Measurements from ENCODE around the gene PRKAG2. TPM values are rescaled to one million over a fixed set of nuclear protein-coding genes. Genes with fewer than 3 reads are reported as not detected.

The PRKAG2 gene
- total and polyA plus RNA-seq, 4 donors = 17.5 to 33.3 (median 23.9) TPM

DNA sequence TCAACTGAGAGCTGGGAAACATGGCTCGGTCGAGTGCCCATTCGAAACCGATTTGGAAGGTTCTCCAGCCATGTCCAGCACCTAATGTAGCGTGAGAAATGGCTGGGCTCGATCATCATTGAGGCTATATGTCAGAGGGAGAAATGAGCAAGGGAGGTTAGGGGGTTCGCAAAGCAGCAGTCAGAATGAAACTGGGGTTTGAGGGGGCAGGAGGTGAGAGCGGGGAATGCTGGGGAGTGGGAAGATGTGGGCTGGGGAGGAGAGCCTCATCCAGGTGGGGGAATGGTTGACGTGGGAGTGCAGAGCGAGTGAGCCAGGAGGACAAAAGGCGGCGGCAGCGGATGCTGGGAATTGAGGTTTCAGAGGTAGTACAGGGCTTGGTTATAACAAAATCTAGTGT lies 44.5 kb upstream of the PRKAG2 start:
- TF ChIP-seq, protein P1, sequence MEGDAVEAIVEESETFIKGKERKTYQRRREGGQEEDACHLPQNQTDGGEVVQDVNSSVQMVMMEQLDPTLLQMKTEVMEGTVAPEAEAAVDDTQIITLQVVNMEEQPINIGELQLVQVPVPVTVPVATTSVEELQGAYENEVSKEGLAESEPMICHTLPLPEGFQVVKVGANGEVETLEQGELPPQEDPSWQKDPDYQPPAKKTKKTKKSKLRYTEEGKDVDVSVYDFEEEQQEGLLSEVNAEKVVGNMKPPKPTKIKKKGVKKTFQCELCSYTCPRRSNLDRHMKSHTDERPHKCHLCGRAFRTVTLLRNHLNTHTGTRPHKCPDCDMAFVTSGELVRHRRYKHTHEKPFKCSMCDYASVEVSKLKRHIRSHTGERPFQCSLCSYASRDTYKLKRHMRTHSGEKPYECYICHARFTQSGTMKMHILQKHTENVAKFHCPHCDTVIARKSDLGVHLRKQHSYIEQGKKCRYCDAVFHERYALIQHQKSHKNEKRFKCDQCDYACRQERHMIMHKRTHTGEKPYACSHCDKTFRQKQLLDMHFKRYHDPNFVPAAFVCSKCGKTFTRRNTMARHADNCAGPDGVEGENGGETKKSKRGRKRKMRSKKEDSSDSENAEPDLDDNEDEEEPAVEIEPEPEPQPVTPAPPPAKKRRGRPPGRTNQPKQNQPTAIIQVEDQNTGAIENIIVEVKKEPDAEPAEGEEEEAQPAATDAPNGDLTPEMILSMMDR (IDR thresholded peaks at IDR 0.05; ENCODE audit: control extremely low read depth, extremely low read depth) = no peak
- ATAC-seq (ENCODE audit: insufficient read depth, low FRiP score) = no peak
- no peaks in the 10 kb centered on the region for H3K36me3 ChIP-seq (ENCODE audit: control insufficient read depth in 4 of 4, insufficient read depth in 4 of 4, low read length in 4 of 4)
- no peaks in the 10 kb centered on the region for H3K27me3 ChIP-seq (ENCODE audit: control insufficient read depth in 3 of 3, insufficient read depth in 3 of 3, low read length in 2 of 3)
- peaks cover 0 to 16% (median 0%) of the 10 kb centered on the region in 5 donors for H3K4me1 ChIP-seq (ENCODE audit: control insufficient read depth in 5 of 5, insufficient read depth in 5 of 5, low read length in 5 of 5)
- H3K9ac ChIP-seq (ENCODE audit: insufficient read depth in 1 of 2, low read length in 2 of 2) = no peak overlapping the region
- no peaks in the 10 kb centered on the region for H3K9me3 ChIP-seq (ENCODE audit: control insufficient read depth in 4 of 4, insufficient read depth in 3 of 4, low read length in 3 of 4)
- H3K4me3 ChIP-seq = no peak overlapping the region
- no peak overlapping the region for H3K27ac ChIP-seq (ENCODE audit: low read depth in 1 of 2, low read length in 1 of 2)
- DNase-seq = no peak
- 94 to 95% methylated on average over 13 of the region's 13 CpGs for WGBS, 2 donors

DNA sequence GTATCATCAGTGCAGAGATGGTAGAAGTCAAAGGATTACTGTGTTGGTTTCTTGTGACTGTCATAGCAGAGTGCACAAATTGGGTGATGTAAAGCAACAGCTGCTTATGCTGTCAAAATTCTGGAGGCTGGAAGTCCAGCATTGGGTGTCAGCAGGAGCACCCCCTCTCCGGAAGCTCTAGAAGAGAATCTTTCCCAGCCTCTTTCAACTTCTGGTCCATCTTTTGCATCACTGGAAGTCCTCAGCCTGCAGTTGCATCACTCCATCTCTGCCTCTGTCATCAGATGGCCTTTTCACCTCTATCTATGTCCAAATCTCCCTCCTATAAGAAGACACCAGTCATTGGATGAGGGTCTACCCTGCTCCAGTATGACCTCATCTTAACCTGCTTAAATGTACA lies 43.6 kb upstream of the PRKAG2 start:
- ATAC-seq (ENCODE audit: insufficient read depth, low FRiP score) (no peak), DNase-seq (no peak)
- 74 to 86% methylated on average over 1 of the region's 1 CpG for WGBS, 2 donors
- H3K27ac ChIP-seq (ENCODE audit: low read depth in 1 of 2, low read length in 1 of 2) = no peak overlapping the region
- no peak overlapping the region for H3K4me3 ChIP-seq
- H3K9me3 ChIP-seq (ENCODE audit: control insufficient read depth in 4 of 4, insufficient read depth in 3 of 4, low read length in 3 of 4) = no peaks in the 10 kb centered on the region
- H3K4me1 ChIP-seq (ENCODE audit: control insufficient read depth in 5 of 5, insufficient read depth in 5 of 5, low read length in 5 of 5) = peaks cover 0 to 13% (median 0%) of the 10 kb centered on the region in 5 donors
- H3K36me3 ChIP-seq (ENCODE audit: control insufficient read depth in 4 of 4, insufficient read depth in 4 of 4, low read length in 4 of 4) = no peaks in the 10 kb centered on the region
- TF ChIP-seq, protein P1 (IDR thresholded peaks at IDR 0.05; ENCODE audit: control extremely low read depth, extremely low read depth) = no peak
- no peak overlapping the region for H3K9ac ChIP-seq (ENCODE audit: insufficient read depth in 1 of 2, low read length in 2 of 2)
- no peaks in the 10 kb centered on the region for H3K27me3 ChIP-seq (ENCODE audit: control insufficient read depth in 3 of 3, insufficient read depth in 3 of 3, low read length in 2 of 3)

DNA sequence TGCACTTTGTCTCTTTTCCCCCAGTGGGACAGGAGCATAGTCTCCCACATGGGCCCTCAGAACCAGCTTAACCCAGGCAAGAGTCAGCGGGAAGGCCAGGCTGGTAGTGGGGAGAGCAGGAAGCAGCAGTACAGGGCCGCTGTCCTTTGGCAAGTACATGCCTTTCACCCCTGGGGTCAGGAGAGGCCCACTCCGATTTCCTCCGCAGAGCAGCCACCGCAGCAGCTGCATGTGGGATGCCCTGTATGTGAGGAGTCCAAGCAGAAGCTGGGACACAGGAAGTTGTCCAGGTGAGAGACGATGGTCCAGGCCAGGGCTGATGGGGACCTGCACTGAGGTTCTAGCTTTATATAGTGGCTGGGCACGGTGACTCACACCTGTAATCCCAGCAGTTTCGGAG lies 42.7 kb upstream of the PRKAG2 start:
- H3K27me3 ChIP-seq (ENCODE audit: control insufficient read depth in 3 of 3, insufficient read depth in 3 of 3, low read length in 2 of 3) = no peaks in the 10 kb centered on the region
- TF ChIP-seq, protein P1 (IDR thresholded peaks at IDR 0.05; ENCODE audit: control extremely low read depth, extremely low read depth) = no peak
- peaks cover 0 to 13% (median 0%) of the 10 kb centered on the region in 5 donors for H3K4me1 ChIP-seq (ENCODE audit: control insufficient read depth in 5 of 5, insufficient read depth in 5 of 5, low read length in 5 of 5)
- ATAC-seq (ENCODE audit: insufficient read depth, low FRiP score) = no peak
- H3K9ac ChIP-seq (ENCODE audit: insufficient read depth in 1 of 2, low read length in 2 of 2) = no peak overlapping the region
- no peak for DNase-seq
- H3K4me3 ChIP-seq = no peak overlapping the region
- no peaks in the 10 kb centered on the region for H3K36me3 ChIP-seq (ENCODE audit: control insufficient read depth in 4 of 4, insufficient read depth in 4 of 4, low read length in 4 of 4)
- WGBS, 2 donors = 88 to 95% methylated on average over 8 of the region's 8 CpGs
- H3K27ac ChIP-seq (ENCODE audit: low read depth in 1 of 2, low read length in 1 of 2) = no peak overlapping the region
- H3K9me3 ChIP-seq (ENCODE audit: control insufficient read depth in 4 of 4, insufficient read depth in 3 of 4, low read length in 3 of 4) = peaks cover 0 to 3% (median 1%) of the 10 kb centered on the region in 4 donors

DNA sequence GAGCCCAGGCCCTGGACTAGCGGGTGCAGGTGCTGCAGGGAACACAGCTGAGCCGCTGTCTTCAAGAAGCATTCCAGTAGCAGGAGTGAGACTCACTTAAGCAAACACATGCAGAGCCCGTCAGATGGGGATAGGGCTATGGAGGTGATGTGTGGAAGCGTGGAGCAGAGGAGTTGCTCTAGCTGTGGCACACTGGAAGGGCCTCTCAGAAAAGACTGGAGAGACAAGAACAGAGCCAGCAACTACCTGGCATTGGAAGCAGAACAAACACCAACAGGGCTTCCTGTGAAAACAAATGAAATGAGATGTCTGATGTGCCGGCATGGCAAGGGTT lies 41.6 kb upstream of the PRKAG2 start:
- 67 to 79% methylated on average over 5 of the region's 5 CpGs for WGBS, 2 donors

More for the DNA sequence above, 41.6 kb upstream of the PRKAG2 start:
- Histone ChIP-seq H3K9ac (ENCODE audit: insufficient read depth in 1 of 2, low read length in 2 of 2) (no peak overlapping the region), H3K27me3 (ENCODE audit: control insufficient read depth in 3 of 3, insufficient read depth in 3 of 3, low read length in 2 of 3) (no peaks in the 10 kb centered on the region), H3K4me1 (ENCODE audit: control insufficient read depth in 5 of 5, insufficient read depth in 5 of 5, low read length in 5 of 5) (peaks cover 0 to 13% (median 0%) of the 10 kb centered on the region in 5 donors), H3K36me3 (ENCODE audit: control insufficient read depth in 4 of 4, insufficient read depth in 4 of 4, low read length in 4 of 4) (no peaks in the 10 kb centered on the region), H3K27ac (ENCODE audit: low read depth in 1 of 2, low read length in 1 of 2) (no peak overlapping the region), H3K4me3 (no peak overlapping the region), H3K9me3 (ENCODE audit: control insufficient read depth in 4 of 4, insufficient read depth in 3 of 4, low read length in 3 of 4) (peaks cover 0 to 8% (median 2%) of the 10 kb centered on the region in 4 donors)
- DNase-seq (no peak), ATAC-seq (ENCODE audit: insufficient read depth, low FRiP score) (no peak)
- TF ChIP-seq, protein P1 (IDR thresholded peaks at IDR 0.05; ENCODE audit: control extremely low read depth, extremely low read depth) = no peak
